ENCODE measurements around the gene STK11.

The STK11 gene

DNA sequence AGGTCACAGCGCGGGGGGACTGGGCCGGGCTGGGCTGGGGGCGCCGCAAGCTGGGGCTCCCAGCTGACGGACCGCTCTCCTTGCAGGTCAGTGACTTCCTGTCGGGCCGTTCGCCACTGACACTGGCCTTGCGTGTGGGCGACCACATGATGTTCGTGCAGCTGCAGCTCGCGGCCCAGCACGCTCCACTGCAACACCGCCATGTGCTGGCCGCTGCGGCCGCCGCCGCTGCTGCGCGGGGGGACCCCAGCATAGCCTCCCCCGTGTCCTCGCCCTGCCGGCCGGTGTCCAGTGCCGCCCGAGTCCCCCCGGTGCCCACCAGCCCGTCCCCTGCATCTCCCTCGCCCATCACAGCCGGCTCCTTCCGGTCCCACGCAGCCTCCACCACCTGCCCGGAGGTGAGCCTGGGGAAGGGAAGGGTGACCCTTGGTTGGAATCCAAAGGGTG is 48.5 kb downstream of the STK11 start:
- no peak overlapping the region for H3K4me3 ChIP-seq (ENCODE audit: low read depth, low read length)
- TF ChIP-seq POLR2A (IDR thresholded peaks at IDR 0.05; ENCODE audit: extremely low read depth, insufficient read length) (no peak), MYC (IDR thresholded peaks at IDR 0.05; ENCODE audit: low read depth, low read length) (no peak)
- TF ChIP-seq, protein P1, sequence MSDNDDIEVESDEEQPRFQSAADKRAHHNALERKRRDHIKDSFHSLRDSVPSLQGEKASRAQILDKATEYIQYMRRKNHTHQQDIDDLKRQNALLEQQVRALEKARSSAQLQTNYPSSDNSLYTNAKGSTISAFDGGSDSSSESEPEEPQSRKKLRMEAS (IDR thresholded peaks at IDR 0.05; ENCODE audit: low read depth, low read length): no peak
- TF ChIP-seq, protein P2, sequence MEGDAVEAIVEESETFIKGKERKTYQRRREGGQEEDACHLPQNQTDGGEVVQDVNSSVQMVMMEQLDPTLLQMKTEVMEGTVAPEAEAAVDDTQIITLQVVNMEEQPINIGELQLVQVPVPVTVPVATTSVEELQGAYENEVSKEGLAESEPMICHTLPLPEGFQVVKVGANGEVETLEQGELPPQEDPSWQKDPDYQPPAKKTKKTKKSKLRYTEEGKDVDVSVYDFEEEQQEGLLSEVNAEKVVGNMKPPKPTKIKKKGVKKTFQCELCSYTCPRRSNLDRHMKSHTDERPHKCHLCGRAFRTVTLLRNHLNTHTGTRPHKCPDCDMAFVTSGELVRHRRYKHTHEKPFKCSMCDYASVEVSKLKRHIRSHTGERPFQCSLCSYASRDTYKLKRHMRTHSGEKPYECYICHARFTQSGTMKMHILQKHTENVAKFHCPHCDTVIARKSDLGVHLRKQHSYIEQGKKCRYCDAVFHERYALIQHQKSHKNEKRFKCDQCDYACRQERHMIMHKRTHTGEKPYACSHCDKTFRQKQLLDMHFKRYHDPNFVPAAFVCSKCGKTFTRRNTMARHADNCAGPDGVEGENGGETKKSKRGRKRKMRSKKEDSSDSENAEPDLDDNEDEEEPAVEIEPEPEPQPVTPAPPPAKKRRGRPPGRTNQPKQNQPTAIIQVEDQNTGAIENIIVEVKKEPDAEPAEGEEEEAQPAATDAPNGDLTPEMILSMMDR (IDR thresholded peaks at IDR 0.05; ENCODE audit: low read depth, low read length): no peak
- no peak for DNase-seq (ENCODE audit: low read depth)

DNA sequence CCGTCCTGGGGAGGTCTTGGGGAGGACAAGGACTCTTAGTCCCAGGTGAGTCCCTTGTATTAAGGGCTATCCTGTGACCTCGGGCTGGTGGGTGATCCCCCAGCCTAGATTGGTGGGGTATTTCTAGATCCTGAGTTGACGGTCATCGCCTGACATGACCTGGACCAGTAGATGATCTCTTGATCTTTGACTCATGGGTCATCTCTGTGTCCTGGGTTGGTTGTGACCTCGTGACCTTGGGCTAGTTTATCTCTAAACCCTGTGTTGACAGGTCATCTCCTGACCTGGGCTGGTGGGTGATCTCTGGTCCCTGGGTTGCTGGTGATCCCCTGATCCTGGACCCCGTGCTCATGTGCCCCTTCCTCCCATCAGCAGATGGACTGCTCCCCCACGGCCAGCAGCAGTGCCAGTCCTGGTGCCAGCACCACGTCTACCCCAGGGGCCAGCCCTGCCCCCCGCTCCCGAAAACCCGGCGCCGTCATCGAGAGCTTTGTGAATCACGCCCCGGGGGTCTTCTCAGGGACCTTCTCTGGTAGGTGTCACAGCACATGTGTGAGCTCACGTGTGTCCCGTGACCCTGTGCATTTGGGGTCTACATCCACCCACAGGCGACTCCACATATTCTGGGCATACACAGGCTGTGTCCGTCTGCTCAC is 49.1 kb downstream of the STK11 start:
- TF ChIP-seq, protein P2 (IDR thresholded peaks at IDR 0.05; ENCODE audit: low read depth, low read length): no peak
- TF ChIP-seq POLR2A (IDR thresholded peaks at IDR 0.05; ENCODE audit: extremely low read depth, insufficient read length): no peak
- no peak for TF ChIP-seq MYC (IDR thresholded peaks at IDR 0.05; ENCODE audit: low read depth, low read length)
- TF ChIP-seq, protein P1 (IDR thresholded peaks at IDR 0.05; ENCODE audit: low read depth, low read length): no peak
- DNase-seq (ENCODE audit: low read depth): no peak
- H3K4me3 ChIP-seq (ENCODE audit: low read depth, low read length): no peak overlapping the region

DNA sequence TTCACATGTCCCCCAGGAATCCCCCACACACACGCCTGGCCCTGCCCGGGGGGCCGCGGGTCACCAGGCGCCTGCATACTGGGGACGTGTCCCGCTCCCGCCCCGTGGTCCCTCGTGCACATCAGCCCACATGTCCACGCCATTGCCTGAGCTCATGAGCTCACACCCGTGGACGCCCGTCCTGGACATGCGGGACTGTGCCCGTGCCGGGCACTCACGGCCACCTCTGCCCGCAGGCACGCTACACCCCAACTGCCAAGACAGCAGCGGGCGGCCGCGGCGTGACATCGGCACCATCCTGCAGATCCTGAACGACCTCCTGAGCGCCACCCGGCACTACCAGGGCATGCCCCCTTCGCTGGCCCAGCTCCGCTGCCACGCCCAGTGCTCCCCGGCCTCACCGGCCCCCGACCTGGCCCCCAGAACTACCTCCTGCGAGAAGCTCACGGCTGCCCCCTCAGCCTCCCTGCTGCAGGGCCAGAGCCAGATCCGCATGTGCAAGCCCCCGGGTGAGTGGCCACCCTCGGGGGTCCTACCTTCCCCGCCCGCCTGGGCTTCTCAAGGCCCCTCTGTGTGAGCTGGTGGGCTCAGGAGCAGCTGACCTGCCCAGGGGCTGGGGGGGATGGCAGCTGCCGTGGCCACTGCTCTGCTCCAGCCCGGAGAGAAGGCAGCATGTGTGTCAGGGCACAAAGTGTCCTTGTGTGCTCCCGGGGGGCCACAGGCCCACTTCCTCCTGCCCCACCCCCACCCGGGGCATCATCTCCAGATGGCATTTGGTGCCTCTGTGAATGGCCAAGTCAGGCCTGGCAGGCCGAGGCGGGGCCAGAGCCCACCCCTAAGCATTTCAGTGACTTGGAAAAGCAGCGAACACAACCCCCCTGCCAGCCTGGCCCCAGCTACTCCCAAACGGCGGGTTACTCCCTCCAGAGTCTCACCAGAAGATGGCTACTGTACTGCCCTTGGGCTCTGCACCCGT is 49.9 kb downstream of the STK11 start:
- no peak for TF ChIP-seq MYC (IDR thresholded peaks at IDR 0.05; ENCODE audit: low read depth, low read length)
- TF ChIP-seq, protein P2 (IDR thresholded peaks at IDR 0.05; ENCODE audit: low read depth, low read length): no peak
- no peak for DNase-seq (ENCODE audit: low read depth)

DNA sequence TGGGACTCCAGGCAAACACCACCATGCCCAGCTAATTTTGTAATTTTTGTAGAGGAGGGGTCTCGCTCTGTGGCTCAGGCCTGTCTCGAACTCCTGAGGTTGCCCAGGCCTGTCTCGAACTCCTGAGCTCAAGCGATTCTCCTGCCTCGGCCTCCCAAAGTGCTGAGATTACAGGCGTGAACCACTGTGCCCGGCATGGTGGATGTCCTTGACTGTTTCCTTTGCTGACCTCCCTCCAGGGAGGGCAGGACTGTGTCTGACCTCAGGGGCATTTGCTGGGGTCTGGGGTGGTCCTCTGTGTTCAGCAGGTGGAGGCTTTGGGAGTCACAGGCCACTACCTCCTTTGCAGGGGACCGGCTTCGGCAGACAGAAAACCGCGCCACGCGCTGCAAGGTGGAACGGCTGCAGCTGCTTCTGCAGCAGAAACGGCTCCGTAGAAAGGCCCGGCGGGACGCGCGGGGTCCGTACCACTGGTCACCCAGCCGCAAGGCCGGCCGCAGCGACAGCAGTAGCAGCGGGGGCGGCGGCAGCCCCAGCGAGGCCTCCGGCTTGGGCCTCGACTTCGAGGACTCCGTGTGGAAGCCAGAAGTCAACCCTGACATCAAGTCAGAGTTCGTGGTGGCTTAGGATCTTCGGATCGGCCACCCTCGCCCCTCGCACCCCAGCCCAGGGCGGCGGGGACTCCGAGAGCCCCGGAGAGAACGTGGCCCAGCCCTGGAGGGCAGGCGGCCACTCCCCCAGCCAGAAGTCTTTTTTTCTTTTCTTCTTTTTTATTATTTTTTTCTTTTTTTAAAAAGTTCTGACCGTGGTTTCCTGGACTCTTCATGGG is 51.3 kb downstream of the STK11 start:
- H3K4me3 ChIP-seq (ENCODE audit: low read depth, low read length): no peak overlapping the region
- DNase-seq (ENCODE audit: low read depth): no peak
- TF ChIP-seq, protein P2 (IDR thresholded peaks at IDR 0.05; ENCODE audit: low read depth, low read length): no peak
- no peak for TF ChIP-seq POLR2A (IDR thresholded peaks at IDR 0.05; ENCODE audit: extremely low read depth, insufficient read length)
- no peak for TF ChIP-seq MYC (IDR thresholded peaks at IDR 0.05; ENCODE audit: low read depth, low read length)
- TF ChIP-seq, protein P1 (IDR thresholded peaks at IDR 0.05; ENCODE audit: low read depth, low read length): no peak

More for the DNA sequence above, 49.9 kb downstream of the STK11 start:
- no peak overlapping the region for H3K4me3 ChIP-seq (ENCODE audit: low read depth, low read length)

DNA sequence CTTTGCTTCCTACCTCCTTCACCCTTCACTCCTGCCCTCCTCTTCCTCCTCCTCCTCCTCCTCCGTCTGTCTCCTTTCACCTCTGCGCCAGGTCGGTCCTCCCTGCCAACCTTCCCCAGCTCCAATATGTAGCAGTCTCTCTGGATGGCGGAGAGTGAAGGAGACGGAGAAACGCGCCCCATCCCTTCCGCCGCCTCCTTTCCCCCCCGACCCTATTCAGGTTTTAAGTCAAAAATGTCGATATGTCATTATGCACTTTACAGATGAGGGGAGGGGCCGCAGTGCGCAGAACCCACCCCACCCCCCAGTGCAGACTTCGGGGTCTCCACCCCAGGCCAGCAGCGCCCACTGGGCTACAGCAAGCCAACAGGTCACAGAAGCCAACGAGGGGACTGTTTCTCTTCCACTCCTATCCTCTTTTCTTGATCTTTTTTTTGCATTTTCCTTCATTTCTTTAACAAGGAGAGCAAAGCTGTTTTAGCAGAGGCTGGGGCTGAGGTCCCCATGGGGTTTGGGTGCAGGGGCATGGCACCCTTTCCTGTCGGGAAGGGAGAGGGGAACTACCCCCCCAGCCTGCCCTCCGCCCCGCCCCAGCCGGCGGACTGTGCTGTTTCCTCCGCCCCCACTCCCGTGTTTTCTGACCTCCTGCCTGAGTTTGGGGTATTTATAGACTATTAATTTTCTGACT is 52.0 kb downstream of the STK11 start:
- TF ChIP-seq POLR2A (IDR thresholded peaks at IDR 0.05; ENCODE audit: extremely low read depth, insufficient read length) (no peak), MYC (IDR thresholded peaks at IDR 0.05; ENCODE audit: low read depth, low read length) (no peak)
- TF ChIP-seq, protein P1 (IDR thresholded peaks at IDR 0.05; ENCODE audit: low read depth, low read length): no peak
- TF ChIP-seq, protein P2 (IDR thresholded peaks at IDR 0.05; ENCODE audit: low read depth, low read length): no peak
- no peak overlapping the region for H3K4me3 ChIP-seq (ENCODE audit: low read depth, low read length)
- DNase-seq (ENCODE audit: low read depth): no peak

All from NB4 (cell line).